SK-N-SH (cell line): ENCODE measurements around the gene PPP1R1C. TPM values are rescaled to one million over a fixed set of nuclear protein-coding genes. Genes with fewer than 3 reads are reported as not detected.

Source experiments
- CTCF ChIA-PET: fragments of 300-600, 350-600 bp; formaldehyde crosslinking; extraction: SDS; loops from one replicate; lab custom pipeline; 2021; lab: Yijun Ruan, JAX
- POLR2A ChIA-PET: fragments of 350-600 bp; sonication (Branson Sonifier 250); formaldehyde crosslinking; extraction: SDS; loops from one replicate; lab custom pipeline; 2020; ENCODE audit warnings: antibody characterized with exemption, inconsistent platforms; lab: Yijun Ruan, JAX
- DNase-seq: peaks from one replicate; pipeline ENCODE4 v3.0.0; 2012
- H2AFZ ChIP-seq: fragments of 200-600 bp; sonication (generic); 2 replicates; pipeline ENCODE4 v1.8.1; 2016; ENCODE audit warnings: antibody characterized with exemption, mild to moderate bottlenecking, low read depth
- H3F3A ChIP-seq: fragments of 200-600 bp; sonication (generic); replicated peaks from 2 replicates; pipeline ENCODE3; 2016; ENCODE audit warnings: antibody characterized with exemption, mild to moderate bottlenecking; ENCODE audit not compliant: insufficient read depth
- H3K27ac ChIP-seq, 2 experiments: fragments of 200-500 bp in 1 of 2; fragments of 200-600 bp in 1 of 2; sonication (Bioruptor generic) in 1 of 2; sonication (generic), shearing (Covaris generic) in 1 of 2; 2 replicates each; pipeline versions ENCODE4 v1.5.1 to v1.6.1; 2014 to 2016; ENCODE audit warnings: low read depth in 2 of 2, inconsistent platforms in 1 of 2, low read length in 1 of 2, mild to moderate bottlenecking in 1 of 2, mixed read lengths in 1 of 2
- H3K27me3 ChIP-seq: fragments of 200-600 bp; sonication (generic), shearing (Covaris generic); 2 replicates; pipeline ENCODE4 v1.6.1; 2016; ENCODE audit warnings: mixed run types; ENCODE audit not compliant: insufficient read depth
- H3K36me3 ChIP-seq, 2 experiments: fragments of 200-500 bp in 1 of 2; fragments of 200-600 bp in 1 of 2; sonication (Bioruptor generic) in 1 of 2; sonication (generic) in 1 of 2; replicated peaks in 1 of 2; 2 replicates each; pipeline versions ENCODE3 to v1.5.1; 2014 to 2016; ENCODE audit warnings: low read length in 1 of 2, mild to moderate bottlenecking in 1 of 2; ENCODE audit not compliant: insufficient read depth in 2 of 2, control insufficient read depth in 1 of 2
- H3K4me1 ChIP-seq, 2 experiments: fragments of 200-500 bp in 1 of 2; fragments of 200-600 bp in 1 of 2; sonication (Bioruptor generic) in 1 of 2; sonication (generic), shearing (Covaris generic) in 1 of 2; 2 replicates each; pipeline versions ENCODE4 v1.5.1 to v1.6.1; 2014 to 2016; ENCODE audit warnings: low read depth in 1 of 2, low read length in 1 of 2, mixed run types in 1 of 2; ENCODE audit not compliant: insufficient read depth in 2 of 2, control insufficient read depth in 1 of 2
- H3K4me2 ChIP-seq: fragments of 200-600 bp; sonication (generic), shearing (Covaris generic); 2 replicates; pipeline ENCODE4 v1.6.1; 2017; ENCODE audit warnings: mixed run types
- H3K4me3 ChIP-seq, 2 experiments: fragments of 200-500 bp in 1 of 2; fragments of 200-600 bp in 1 of 2; sonication (Bioruptor generic) in 1 of 2; sonication (generic), shearing (Covaris generic) in 1 of 2; 2 replicates each; pipeline versions ENCODE4 v1.5.1 to v1.8.1; 2014 to 2016; ENCODE audit warnings: low read depth in 2 of 2, inconsistent platforms in 1 of 2, low read length in 1 of 2, mild to moderate bottlenecking in 1 of 2, mixed read lengths in 1 of 2, moderate library complexity in 1 of 2
- H3K79me2 ChIP-seq: fragments of 200-600 bp; sonication (generic); 2 replicates; pipeline ENCODE4 v1.8.1; 2017; ENCODE audit warnings: mild to moderate bottlenecking; ENCODE audit not compliant: insufficient read depth
- H3K9ac ChIP-seq: fragments of 200-600 bp; sonication (generic); 2 replicates; pipeline ENCODE4 v1.6.1; 2017; ENCODE audit warnings: mixed run types
- H3K9me2 ChIP-seq: fragments of 200-600 bp; sonication (generic); 2 replicates; pipeline ENCODE4 v1.6.1; 2017; ENCODE audit warnings: mixed run types
- H3K9me3 ChIP-seq: fragments of 200-600 bp; sonication (generic); 2 replicates; pipeline ENCODE4 v1.6.1; 2017; ENCODE audit warnings: mixed run types, mild to moderate bottlenecking, moderate library complexity
- H4K20me1 ChIP-seq: fragments of 200-600 bp; sonication (generic); 2 replicates; pipeline ENCODE4 v1.6.1; 2017; ENCODE audit warnings: mild to moderate bottlenecking, mixed run types; ENCODE audit not compliant: insufficient read depth
- EP300 ChIP-seq, 2 experiments: IDR thresholded peaks; 2 replicates each; pipeline versions ENCODE4 v1.4.0 to v1.6.1; 2012; ENCODE audit warnings: borderline replicate concordance in 1 of 2, low read depth in 1 of 2, low read length in 1 of 2
- EZH2phosphoT487 ChIP-seq: fragments of 200-600 bp; sonication (generic); IDR thresholded peaks from 2 replicates; pipeline ENCODE4 v1.6.1; 2017; ENCODE audit warnings: low read depth, mixed run types, mild to moderate bottlenecking, antibody characterized with exemption, moderate library complexity, borderline replicate concordance
- FOXM1 ChIP-seq: IDR thresholded peaks from 2 replicates; pipeline ENCODE4 v1.4.0; 2012; ENCODE audit warnings: low read depth, mild to moderate bottlenecking
- GATA2 ChIP-seq: sonication (generic); formaldehyde crosslinking; IDR thresholded peaks from 2 replicates; pipeline ENCODE4 v1.5.0; 2020; ENCODE audit warnings: mild to moderate bottlenecking, missing genetic modification reagents
- MXI1 ChIP-seq: IDR thresholded peaks from 2 replicates; pipeline ENCODE4 v1.6.1; 2012; ENCODE audit warnings: mild to moderate bottlenecking, low read depth, low read length, improper control_type of control experiment
- NFIC ChIP-seq: IDR thresholded peaks from 2 replicates; pipeline ENCODE4 v1.4.0; 2012; ENCODE audit warnings: borderline replicate concordance
- NRF1 ChIP-seq: IDR thresholded peaks from 2 replicates; pipeline ENCODE4 v1.6.1; 2012; ENCODE audit warnings: low read depth, mild to moderate bottlenecking, low read length
- RAD21 ChIP-seq: IDR thresholded peaks from 2 replicates; pipeline ENCODE4 v1.6.1; 2012; ENCODE audit warnings: mild to moderate bottlenecking, low read length
- RCOR1 ChIP-seq: fragments of 150-350 bp; IDR thresholded peaks from 2 replicates; pipeline ENCODE4 v1.6.1; 2017; ENCODE audit warnings: antibody characterized with exemption, low read length
- RFX5 ChIP-seq: IDR thresholded peaks from 2 replicates; pipeline ENCODE4 v1.6.1; 2012; ENCODE audit warnings: mild to moderate bottlenecking, improper control_type of control experiment, low read length
- RXRA ChIP-seq: IDR thresholded peaks from 2 replicates; pipeline ENCODE4 v1.4.0; 2012; ENCODE audit warnings: low read depth, mild to moderate bottlenecking, borderline replicate concordance
- SIN3A ChIP-seq: IDR thresholded peaks from 2 replicates; pipeline ENCODE4 v1.6.1; 2012; ENCODE audit warnings: low read depth, mild to moderate bottlenecking, low read length, moderate library complexity, borderline replicate concordance
- SMC3 ChIP-seq: IDR thresholded peaks from 2 replicates; pipeline ENCODE4 v1.6.1; 2012; ENCODE audit warnings: low read depth, low read length, improper control_type of control experiment
- YY1 ChIP-seq: IDR thresholded peaks from 2 replicates; pipeline ENCODE4 v1.4.0; 2012; ENCODE audit warnings: low read depth, mild to moderate bottlenecking
- WGBS: methylation state at CpG from one replicate; pipeline ENCODE4 v1.1.6; 2017; ENCODE audit warnings: low lambda C conversion rate; 5-methylcytosine and 5-hydroxymethylcytosine counted together
- polyA plus RNA-seq, 3 experiments: library from polyadenylated mRNA; depleted of rRNA; stranded (reverse); fragments of >200 nt; gene quantifications; 2 replicates each; pipeline ENCODE4 v1.2.3, GENCODE V29; 2012
- TF ChIP-seq, protein P1 (sequence below): fragments of 200-600 bp; sonication (generic); IDR thresholded peaks from 2 replicates; pipeline ENCODE4 v1.6.1; 2017; ENCODE audit warnings: antibody characterized with exemption, mild to moderate bottlenecking, moderate library complexity
- TF ChIP-seq, protein P2 (sequence below): IDR thresholded peaks from 2 replicates; pipeline ENCODE4; 2012
- TF ChIP-seq, protein P3 (sequence below): fragments of 150-350 bp; IDR thresholded peaks from 2 replicates; pipeline ENCODE4 v1.6.1; 2016; ENCODE audit warnings: mild to moderate bottlenecking, low read depth, low read length
- TF ChIP-seq, protein P4 (sequence below): IDR thresholded peaks from 2 replicates; pipeline ENCODE4 v1.4.0; 2012; ENCODE audit warnings: low read depth, borderline replicate concordance
- TF ChIP-seq, protein P5 (sequence below): IDR thresholded peaks from 2 replicates; pipeline ENCODE4 v1.4.0; 2012; ENCODE audit warnings: low read depth, borderline replicate concordance
- TF ChIP-seq, protein P6 (sequence below): IDR thresholded peaks from 2 replicates; pipeline ENCODE4 v1.6.1; 2012; ENCODE audit warnings: mild to moderate bottlenecking, low read depth, low read length, moderate library complexity

Gene PPP1R1C
- polyA plus RNA-seq, 1 of the 3 experiments (the other 2 are of a cell fraction): 0.41 TPM

DNA sequence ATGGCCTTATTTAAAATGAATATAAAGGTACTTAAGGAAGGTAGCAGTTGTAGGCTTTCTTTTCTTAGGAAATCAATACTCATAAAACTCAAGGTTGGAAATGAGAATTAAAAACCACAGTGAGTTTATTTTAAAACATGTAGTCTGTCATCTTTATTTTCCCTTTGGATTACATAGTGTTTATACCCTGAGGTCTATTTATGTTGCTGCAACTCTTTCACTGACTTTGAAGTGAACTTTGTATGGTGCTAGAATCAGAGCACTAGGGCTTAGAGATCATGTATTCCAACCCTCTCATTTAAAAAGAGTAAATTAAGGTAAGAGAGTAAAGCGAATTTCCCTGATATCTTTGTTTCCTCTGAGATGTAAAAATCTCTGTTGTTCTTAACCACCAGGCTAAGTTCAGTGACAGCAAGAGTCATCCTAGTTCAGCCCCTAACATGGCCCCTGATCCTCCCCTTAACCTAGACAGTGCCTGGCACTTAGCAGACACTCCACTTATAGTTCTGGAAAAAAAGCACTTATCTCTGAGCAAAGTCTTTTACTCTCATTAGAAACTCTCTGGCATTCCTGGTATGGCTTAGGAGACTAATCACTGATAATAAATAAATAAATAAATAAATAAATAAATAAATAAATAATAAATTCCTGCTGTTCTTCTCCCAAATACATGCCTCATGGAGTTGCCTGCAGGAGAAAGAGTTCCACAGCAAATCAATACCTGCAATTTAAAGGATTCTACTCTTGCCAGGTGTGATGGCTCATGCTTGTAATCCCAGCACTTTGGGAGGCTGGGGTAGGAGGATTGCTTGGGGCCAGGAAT is 33.0 kb upstream of the PPP1R1C start:
- H2AFZ ChIP-seq: no peak overlapping the region
- H3K27me3 ChIP-seq: no peaks in the 10 kb centered on the region
- no peaks in the 10 kb centered on the region for H3K36me3 ChIP-seq
- H3K9me2 ChIP-seq: no peaks in the 10 kb centered on the region
- no peak overlapping the region for H3K4me3 ChIP-seq
- H3K4me2 ChIP-seq: no peak overlapping the region
- POLR2A ChIA-PET: no interaction called here
- CTCF ChIA-PET: interaction anchor here (3.1 kb wide), 1 partner anchor 23 kb away, joined by 11 read pairs; no protein-coding TSS in a partner anchor
- H3K9ac ChIP-seq: no peak overlapping the region
- peaks cover 11% of the 10 kb centered on the region for H3F3A ChIP-seq
- no peaks in the 10 kb centered on the region for H3K79me2 ChIP-seq
- no peaks in the 10 kb centered on the region for H4K20me1 ChIP-seq
- no peak overlapping the region for H3K27ac ChIP-seq
- H3K9me3 ChIP-seq: no peaks in the 10 kb centered on the region
- DNase-seq: no peak
- peaks cover 4 to 12% of the 10 kb centered on the region in 2 experiments; a peak in 2 of 4 replicates for H3K4me1 ChIP-seq
- TF ChIP-seq, protein P1, sequence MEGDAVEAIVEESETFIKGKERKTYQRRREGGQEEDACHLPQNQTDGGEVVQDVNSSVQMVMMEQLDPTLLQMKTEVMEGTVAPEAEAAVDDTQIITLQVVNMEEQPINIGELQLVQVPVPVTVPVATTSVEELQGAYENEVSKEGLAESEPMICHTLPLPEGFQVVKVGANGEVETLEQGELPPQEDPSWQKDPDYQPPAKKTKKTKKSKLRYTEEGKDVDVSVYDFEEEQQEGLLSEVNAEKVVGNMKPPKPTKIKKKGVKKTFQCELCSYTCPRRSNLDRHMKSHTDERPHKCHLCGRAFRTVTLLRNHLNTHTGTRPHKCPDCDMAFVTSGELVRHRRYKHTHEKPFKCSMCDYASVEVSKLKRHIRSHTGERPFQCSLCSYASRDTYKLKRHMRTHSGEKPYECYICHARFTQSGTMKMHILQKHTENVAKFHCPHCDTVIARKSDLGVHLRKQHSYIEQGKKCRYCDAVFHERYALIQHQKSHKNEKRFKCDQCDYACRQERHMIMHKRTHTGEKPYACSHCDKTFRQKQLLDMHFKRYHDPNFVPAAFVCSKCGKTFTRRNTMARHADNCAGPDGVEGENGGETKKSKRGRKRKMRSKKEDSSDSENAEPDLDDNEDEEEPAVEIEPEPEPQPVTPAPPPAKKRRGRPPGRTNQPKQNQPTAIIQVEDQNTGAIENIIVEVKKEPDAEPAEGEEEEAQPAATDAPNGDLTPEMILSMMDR: no peak
- TF ChIP-seq RFX5 (no peak), SIN3A (no peak), YY1 (no peak), EP300 (IDR thresholded peaks at IDR 0.05; ENCODE audit: borderline replicate concordance in 1 of 2, low read depth in 1 of 2, low read length in 1 of 2) (no peak), SMC3 (no peak), GATA2 (CRISPR knock-in tag) (no peak), RXRA (no peak), RAD21 (no peak), RCOR1 (no peak), FOXM1 (no peak), NRF1 (no peak), MXI1 (no peak), NFIC (no peak), EZH2phosphoT487 (no peak)
- TF ChIP-seq, protein P2, sequence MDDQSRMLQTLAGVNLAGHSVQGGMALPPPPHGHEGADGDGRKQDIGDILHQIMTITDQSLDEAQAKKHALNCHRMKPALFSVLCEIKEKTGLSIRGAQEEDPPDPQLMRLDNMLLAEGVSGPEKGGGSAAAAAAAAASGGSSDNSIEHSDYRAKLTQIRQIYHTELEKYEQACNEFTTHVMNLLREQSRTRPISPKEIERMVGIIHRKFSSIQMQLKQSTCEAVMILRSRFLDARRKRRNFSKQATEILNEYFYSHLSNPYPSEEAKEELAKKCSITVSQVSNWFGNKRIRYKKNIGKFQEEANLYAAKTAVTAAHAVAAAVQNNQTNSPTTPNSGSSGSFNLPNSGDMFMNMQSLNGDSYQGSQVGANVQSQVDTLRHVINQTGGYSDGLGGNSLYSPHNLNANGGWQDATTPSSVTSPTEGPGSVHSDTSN: no peak
- TF ChIP-seq, protein P3, sequence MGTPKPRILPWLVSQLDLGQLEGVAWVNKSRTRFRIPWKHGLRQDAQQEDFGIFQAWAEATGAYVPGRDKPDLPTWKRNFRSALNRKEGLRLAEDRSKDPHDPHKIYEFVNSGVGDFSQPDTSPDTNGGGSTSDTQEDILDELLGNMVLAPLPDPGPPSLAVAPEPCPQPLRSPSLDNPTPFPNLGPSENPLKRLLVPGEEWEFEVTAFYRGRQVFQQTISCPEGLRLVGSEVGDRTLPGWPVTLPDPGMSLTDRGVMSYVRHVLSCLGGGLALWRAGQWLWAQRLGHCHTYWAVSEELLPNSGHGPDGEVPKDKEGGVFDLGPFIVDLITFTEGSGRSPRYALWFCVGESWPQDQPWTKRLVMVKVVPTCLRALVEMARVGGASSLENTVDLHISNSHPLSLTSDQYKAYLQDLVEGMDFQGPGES: no peak
- TF ChIP-seq, protein P4, sequence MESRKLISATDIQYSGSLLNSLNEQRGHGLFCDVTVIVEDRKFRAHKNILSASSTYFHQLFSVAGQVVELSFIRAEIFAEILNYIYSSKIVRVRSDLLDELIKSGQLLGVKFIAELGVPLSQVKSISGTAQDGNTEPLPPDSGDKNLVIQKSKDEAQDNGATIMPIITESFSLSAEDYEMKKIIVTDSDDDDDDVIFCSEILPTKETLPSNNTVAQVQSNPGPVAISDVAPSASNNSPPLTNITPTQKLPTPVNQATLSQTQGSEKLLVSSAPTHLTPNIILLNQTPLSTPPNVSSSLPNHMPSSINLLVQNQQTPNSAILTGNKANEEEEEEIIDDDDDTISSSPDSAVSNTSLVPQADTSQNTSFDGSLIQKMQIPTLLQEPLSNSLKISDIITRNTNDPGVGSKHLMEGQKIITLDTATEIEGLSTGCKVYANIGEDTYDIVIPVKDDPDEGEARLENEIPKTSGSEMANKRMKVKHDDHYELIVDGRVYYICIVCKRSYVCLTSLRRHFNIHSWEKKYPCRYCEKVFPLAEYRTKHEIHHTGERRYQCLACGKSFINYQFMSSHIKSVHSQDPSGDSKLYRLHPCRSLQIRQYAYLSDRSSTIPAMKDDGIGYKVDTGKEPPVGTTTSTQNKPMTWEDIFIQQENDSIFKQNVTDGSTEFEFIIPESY: no peak
- TF ChIP-seq, protein P5, sequence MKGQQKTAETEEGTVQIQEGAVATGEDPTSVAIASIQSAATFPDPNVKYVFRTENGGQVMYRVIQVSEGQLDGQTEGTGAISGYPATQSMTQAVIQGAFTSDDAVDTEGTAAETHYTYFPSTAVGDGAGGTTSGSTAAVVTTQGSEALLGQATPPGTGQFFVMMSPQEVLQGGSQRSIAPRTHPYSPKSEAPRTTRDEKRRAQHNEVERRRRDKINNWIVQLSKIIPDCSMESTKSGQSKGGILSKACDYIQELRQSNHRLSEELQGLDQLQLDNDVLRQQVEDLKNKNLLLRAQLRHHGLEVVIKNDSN: no peak
- TF ChIP-seq, protein P6, sequence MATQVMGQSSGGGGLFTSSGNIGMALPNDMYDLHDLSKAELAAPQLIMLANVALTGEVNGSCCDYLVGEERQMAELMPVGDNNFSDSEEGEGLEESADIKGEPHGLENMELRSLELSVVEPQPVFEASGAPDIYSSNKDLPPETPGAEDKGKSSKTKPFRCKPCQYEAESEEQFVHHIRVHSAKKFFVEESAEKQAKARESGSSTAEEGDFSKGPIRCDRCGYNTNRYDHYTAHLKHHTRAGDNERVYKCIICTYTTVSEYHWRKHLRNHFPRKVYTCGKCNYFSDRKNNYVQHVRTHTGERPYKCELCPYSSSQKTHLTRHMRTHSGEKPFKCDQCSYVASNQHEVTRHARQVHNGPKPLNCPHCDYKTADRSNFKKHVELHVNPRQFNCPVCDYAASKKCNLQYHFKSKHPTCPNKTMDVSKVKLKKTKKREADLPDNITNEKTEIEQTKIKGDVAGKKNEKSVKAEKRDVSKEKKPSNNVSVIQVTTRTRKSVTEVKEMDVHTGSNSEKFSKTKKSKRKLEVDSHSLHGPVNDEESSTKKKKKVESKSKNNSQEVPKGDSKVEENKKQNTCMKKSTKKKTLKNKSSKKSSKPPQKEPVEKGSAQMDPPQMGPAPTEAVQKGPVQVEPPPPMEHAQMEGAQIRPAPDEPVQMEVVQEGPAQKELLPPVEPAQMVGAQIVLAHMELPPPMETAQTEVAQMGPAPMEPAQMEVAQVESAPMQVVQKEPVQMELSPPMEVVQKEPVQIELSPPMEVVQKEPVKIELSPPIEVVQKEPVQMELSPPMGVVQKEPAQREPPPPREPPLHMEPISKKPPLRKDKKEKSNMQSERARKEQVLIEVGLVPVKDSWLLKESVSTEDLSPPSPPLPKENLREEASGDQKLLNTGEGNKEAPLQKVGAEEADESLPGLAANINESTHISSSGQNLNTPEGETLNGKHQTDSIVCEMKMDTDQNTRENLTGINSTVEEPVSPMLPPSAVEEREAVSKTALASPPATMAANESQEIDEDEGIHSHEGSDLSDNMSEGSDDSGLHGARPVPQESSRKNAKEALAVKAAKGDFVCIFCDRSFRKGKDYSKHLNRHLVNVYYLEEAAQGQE: no peak
- 95% methylated on average over 1 of the region's 1 CpG for WGBS
